A673 (cell line): ENCODE results near the gene OR8U1. TPM values are rescaled to one million over a fixed set of nuclear protein-coding genes. Genes with fewer than 3 reads are reported as not detected.

Source experiments
- BruUV-seq: library from RNA; stranded (reverse); fragments of 400-500 nt; replicated peaks from 2 replicates; lab custom pipeline; 2021; lab: Mats Ljungman, UMichigan
- CTCF ChIA-PET: fragments of 300-600 bp; sonication (Branson Sonifier 250); formaldehyde crosslinking; loops from one replicate; lab custom pipeline; 2022; ENCODE audit warnings: antibody characterized with exemption; lab: Charles Lee
- POLR2A ChIA-PET: fragments of 300-600 bp; sonication (Branson Sonifier 250); formaldehyde crosslinking; loops from one replicate; lab custom pipeline; 2022; ENCODE audit warnings: antibody characterized with exemption; ENCODE audit not compliant: low non-redundant PET; lab: Charles Lee
- DNase-seq: peaks from one replicate; pipeline ENCODE4 v3.0.0-alpha.2; 2015; ENCODE audit warnings: low spot score
- H3K27ac ChIP-seq: fragments of 200-600 bp; sonication (generic); 2 replicates; pipeline ENCODE4 v1.5.1; 2016; ENCODE audit warnings: mixed run types, low read depth, mild to moderate bottlenecking, mixed read lengths, antibody characterized with exemption, low read length; ENCODE audit not compliant: poor library complexity, severe bottlenecking
- H3K27me3 ChIP-seq: fragments of 200-600 bp; sonication (generic); replicated peaks from 2 replicates; pipeline ENCODE4 v1.6.1; 2017; ENCODE audit warnings: mixed run types, low read depth, mild to moderate bottlenecking, mixed read lengths, antibody characterized with exemption, low read length; ENCODE audit not compliant: insufficient read depth, poor library complexity
- H3K36me3 ChIP-seq: fragments of 200-600 bp; sonication (generic); 2 replicates; pipeline ENCODE4 v1.6.1; 2016; ENCODE audit warnings: mixed run types, mild to moderate bottlenecking, mixed read lengths, antibody characterized with exemption, low read length; ENCODE audit not compliant: insufficient read depth, poor library complexity, severe bottlenecking
- H3K4me1 ChIP-seq: fragments of 200-600 bp; sonication (generic); 2 replicates; pipeline ENCODE4 v1.6.1; 2017; ENCODE audit warnings: mixed run types, mild to moderate bottlenecking, mixed read lengths, antibody characterized with exemption, low read length; ENCODE audit not compliant: insufficient read depth, poor library complexity, severe bottlenecking
- H3K4me3 ChIP-seq: fragments of 200-600 bp; sonication (generic); 2 replicates; pipeline ENCODE4 v1.5.1; 2016; ENCODE audit warnings: low read depth, mixed run types, mild to moderate bottlenecking, mixed read lengths, low read length; ENCODE audit not compliant: poor library complexity, severe bottlenecking
- H3K9me3 ChIP-seq: fragments of 200-600 bp; sonication (generic); 2 replicates; pipeline ENCODE4 v1.6.1; 2016; ENCODE audit warnings: mixed run types, low read depth, mild to moderate bottlenecking, mixed read lengths, antibody characterized with exemption, low read length; ENCODE audit not compliant: poor library complexity, severe bottlenecking
- EZH2 ChIP-seq: fragments of 200-600 bp; sonication (generic); IDR thresholded peaks from 2 replicates; pipeline ENCODE4 v1.6.1; 2017; ENCODE audit warnings: borderline replicate concordance, low read depth, mild to moderate bottlenecking, mixed read lengths, antibody characterized with exemption, low read length; ENCODE audit not compliant: poor library complexity, severe bottlenecking
- intact Hi-C: fragments of 100-400 bp; cut with micrococcal nuclease; formaldehyde crosslinking; loops from one replicate; pipeline ENCODE4 v1.10.0; 2022; ENCODE audit not compliant: unreplicated experiment
- total RNA-seq: library from RNA; stranded (reverse); gene quantifications from 2 replicates; pipeline ENCODE4 v1.2.3, GENCODE V29; 2021
- TF ChIP-seq, protein P1 (sequence below): fragments of 300-800, 200-600 bp; sonication (generic); conservative IDR thresholded peaks from 2 replicates; pipeline ENCODE4 v1.5.1; 2017; ENCODE audit warnings: low read depth, mild to moderate bottlenecking, antibody characterized with exemption, low read length, moderate library complexity, mixed read lengths

The OR8U1 gene
- total RNA-seq, 1 experiment from 2014 or later = not detected

DNA sequence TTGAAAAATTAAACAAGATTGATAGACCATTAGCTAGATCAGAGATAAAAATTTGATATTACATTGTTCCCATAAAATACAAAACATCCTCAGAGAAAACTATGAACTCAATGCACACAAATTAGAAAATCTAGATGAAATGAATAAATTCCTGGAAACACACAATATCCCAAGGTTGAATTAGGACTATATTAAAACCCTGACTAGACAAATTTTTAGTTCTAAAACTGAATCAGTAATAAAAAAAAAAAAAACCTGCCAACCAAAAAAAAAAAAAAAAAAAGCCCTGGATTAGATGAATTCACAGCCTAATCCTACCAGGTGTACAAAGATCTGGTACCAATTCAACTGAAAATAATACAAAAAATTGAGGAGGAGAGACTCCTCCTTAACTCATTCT is 35.1 kb upstream of the OR8U1 start:
- no peak overlapping the region for H3K4me3 ChIP-seq
- CTCF ChIA-PET = no interaction called here
- TF ChIP-seq, protein P1, sequence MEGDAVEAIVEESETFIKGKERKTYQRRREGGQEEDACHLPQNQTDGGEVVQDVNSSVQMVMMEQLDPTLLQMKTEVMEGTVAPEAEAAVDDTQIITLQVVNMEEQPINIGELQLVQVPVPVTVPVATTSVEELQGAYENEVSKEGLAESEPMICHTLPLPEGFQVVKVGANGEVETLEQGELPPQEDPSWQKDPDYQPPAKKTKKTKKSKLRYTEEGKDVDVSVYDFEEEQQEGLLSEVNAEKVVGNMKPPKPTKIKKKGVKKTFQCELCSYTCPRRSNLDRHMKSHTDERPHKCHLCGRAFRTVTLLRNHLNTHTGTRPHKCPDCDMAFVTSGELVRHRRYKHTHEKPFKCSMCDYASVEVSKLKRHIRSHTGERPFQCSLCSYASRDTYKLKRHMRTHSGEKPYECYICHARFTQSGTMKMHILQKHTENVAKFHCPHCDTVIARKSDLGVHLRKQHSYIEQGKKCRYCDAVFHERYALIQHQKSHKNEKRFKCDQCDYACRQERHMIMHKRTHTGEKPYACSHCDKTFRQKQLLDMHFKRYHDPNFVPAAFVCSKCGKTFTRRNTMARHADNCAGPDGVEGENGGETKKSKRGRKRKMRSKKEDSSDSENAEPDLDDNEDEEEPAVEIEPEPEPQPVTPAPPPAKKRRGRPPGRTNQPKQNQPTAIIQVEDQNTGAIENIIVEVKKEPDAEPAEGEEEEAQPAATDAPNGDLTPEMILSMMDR = no peak
- TF ChIP-seq EZH2 = no peak
- peaks cover 22% of the 10 kb centered on the region for H3K9me3 ChIP-seq
- no peaks in the 10 kb centered on the region for H3K4me1 ChIP-seq
- no peak for DNase-seq
- BruUV-seq = no TSS peak
- no peaks in the 10 kb centered on the region for H3K27me3 ChIP-seq
- POLR2A ChIA-PET = no interaction called here
- H3K27ac ChIP-seq = no peak overlapping the region
- no peaks in the 10 kb centered on the region for H3K36me3 ChIP-seq
- intact Hi-C loops = no loop called here

DNA sequence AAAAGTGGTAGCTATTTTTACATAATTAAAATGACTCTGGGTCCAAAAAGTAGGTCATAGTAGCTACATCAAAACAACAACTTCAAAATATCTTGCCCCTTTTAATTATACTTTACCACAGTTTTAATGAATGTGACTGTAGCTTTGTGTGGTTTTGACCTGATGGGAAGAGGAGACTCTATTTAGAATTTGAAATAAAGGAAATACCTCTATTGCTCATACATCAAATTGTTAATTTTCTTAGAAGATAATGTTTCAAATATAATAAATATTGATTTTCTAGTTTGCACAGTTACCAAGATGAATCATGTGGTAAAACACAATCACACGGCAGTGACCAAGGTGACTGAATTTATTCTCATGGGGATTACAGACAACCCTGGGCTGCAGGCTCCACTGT is 29.7 kb upstream of the OR8U1 start, which contains the start of gene OR8K1:
Gene OR8K1 (plus strand): TSS at position 301 of the 400 bp plus-strand sequence. CDS start 0 bp downstream, at position 301.
- H3K27me3 ChIP-seq = no peaks in the 10 kb centered on the region
- TF ChIP-seq, protein P1 = no peak
- TF ChIP-seq EZH2 = no peak
- no TSS peak for BruUV-seq
- no peaks in the 10 kb centered on the region for H3K36me3 ChIP-seq
- POLR2A ChIA-PET = no interaction called here
- intact Hi-C loops = no loop called here
- H3K4me1 ChIP-seq = no peaks in the 10 kb centered on the region
- CTCF ChIA-PET = no interaction called here
- no peak within 1 kb of the TSS for H3K27ac ChIP-seq
- H3K9me3 ChIP-seq = peaks cover 7% of the 10 kb centered on the region
- H3K4me3 ChIP-seq = no peak within 1 kb of the TSS
- no peak for DNase-seq

DNA sequence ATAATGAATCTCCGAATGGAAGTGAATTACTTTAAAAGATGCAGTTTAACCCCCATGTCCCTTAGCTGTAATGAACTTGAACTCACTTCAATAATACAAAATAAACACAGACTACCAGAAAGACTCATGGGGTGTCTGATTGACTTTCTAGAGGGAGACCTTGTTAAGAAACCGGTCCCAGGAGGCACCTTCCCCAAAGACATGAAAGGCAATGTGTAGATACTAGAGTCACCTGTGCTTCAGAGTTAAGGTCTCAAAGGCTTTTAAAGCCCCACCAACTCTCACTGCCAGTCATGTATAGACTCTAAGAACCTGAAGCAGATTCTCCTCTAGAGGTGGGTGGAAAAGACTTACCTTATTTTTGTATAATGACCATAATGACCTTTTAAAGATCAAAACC is 21.4 kb upstream of the OR8U1 start, which contains the start of gene OR8J1:
Gene OR8J1 (plus strand): TSS at position 301 of the 400 bp plus-strand sequence. CDS start 5,956 bp downstream, outside the sequence.
- no peaks in the 10 kb centered on the region for H3K36me3 ChIP-seq
- H3K9me3 ChIP-seq = no peaks in the 10 kb centered on the region
- TF ChIP-seq EZH2 = no peak
- TF ChIP-seq, protein P1 = no peak
- BruUV-seq = no TSS peak
- ChIA-PET CTCF (no interaction called here), POLR2A (no interaction called here)
- intact Hi-C loops = no loop called here
- no peaks in the 10 kb centered on the region for H3K4me1 ChIP-seq
- H3K27me3 ChIP-seq = no peaks in the 10 kb centered on the region
- DNase-seq = no peak
- no peak within 1 kb of the TSS for H3K4me3 ChIP-seq
- H3K27ac ChIP-seq = no peak within 1 kb of the TSS
